Measurements from ENCODE around the gene TSPAN18.

The TSPAN18 gene

GRCh38 chr11:44887636-44888035 is 160.9 kb downstream of the TSPAN18 start:
- no peak for DNase-seq (ENCODE audit: low read depth in 2 of 2)

DNA sequence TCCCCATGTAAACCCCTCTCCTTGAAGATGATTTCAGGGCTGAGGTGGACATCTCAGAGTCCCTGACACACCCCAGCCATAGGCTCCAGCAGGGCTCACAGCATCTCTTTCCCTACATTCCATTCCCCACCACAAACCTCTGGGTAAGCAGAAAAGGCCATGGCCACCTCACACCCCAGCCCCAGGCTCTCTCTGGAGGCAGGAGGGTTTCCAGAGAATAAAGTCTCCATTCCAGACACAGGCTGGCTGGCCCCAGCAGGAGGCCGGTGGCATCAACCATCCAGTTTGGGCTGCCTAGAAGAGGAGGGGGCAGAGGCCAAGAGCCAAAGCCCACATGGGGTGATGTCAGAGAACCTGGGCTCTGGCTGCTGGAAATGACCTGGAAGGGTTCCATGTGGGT is 162.5 kb downstream of the TSPAN18 start:
- DNase-seq (ENCODE audit: low read depth in 2 of 2): no peak

- no peak for DNase-seq (ENCODE audit: low read depth in 2 of 2)
Measured at GRCh38 chr11:44892843-44893242, 166.1 kb downstream of the TSPAN18 start.

DNA sequence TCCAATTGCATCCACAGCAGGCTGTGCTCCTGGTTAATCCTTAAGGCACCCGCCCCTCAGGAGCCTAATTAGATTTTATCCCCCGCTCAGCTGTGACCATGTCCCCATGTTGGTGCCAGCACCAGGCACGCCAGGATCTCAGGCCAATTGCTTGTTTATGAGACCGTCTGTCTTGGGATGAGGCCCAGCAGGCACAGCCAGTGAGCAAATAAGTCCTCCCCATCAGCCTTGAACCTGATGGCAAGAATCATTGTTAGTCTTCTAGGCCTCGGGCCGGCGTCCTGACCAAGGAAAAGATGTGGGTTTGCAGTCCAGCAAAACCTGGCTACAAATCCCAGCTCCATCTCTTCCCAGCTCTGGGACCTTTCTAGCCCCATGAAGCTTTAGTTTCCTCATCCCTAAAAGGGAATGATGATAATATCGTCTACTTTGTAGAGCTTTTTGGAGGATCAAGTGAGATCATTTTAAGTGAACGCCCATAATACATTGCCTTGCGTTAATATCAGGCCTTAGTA is 166.6 kb downstream of the TSPAN18 start:
- DNase-seq (ENCODE audit: low read depth in 2 of 2): no peak

GRCh38 chr11:44893846-44894617 is 167.3 kb downstream of the TSPAN18 start:
- DNase-seq (ENCODE audit: low read depth in 2 of 2): peak; percentile 20 to 30

- no peak for DNase-seq (ENCODE audit: low read depth in 2 of 2)
Measured at GRCh38 chr11:44899959-44900358, 173.2 kb downstream of the TSPAN18 start.

DNA sequence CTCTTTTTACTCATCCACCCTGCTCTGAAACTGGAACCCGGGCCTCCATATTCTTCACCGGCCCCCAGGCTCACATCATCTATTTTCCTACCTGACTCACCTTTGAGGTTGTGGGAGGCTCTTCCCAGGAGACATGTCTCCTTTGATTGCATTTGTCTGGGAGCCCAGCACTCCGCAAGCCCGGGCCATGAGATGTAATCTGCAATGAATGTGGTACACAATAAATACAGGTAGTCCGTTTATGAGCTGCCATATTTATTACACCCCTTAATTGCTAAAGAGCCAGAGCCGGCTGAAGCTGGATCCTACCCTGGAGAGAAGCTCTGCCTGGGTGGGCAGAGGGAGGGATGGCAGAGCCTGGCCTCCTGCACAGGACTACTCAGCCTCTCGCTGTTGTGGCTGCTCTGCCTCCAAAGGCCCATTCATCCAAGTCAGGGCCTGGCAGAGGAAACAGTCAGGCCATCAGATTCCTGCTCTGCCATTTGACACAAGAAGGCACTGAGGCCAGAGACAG is 174.4 kb downstream of the TSPAN18 start:
- DNase-seq (ENCODE audit: low read depth in 2 of 2): no peak

- DNase-seq (ENCODE audit: low read depth in 2 of 2): no peak
Measured at GRCh38 chr11:44901786-44902185, 175.0 kb downstream of the TSPAN18 start.

- no peak for DNase-seq (ENCODE audit: low read depth in 2 of 2)
Measured at GRCh38 chr11:44903035-44903434, 176.3 kb downstream of the TSPAN18 start.

- DNase-seq (ENCODE audit: low read depth in 2 of 2): no peak
Measured at GRCh38 chr11:44903518-44903917, 176.8 kb downstream of the TSPAN18 start.

- no peak for DNase-seq (ENCODE audit: low read depth in 2 of 2)
Measured at GRCh38 chr11:44904261-44905020, 177.7 kb downstream of the TSPAN18 start.

DNA sequence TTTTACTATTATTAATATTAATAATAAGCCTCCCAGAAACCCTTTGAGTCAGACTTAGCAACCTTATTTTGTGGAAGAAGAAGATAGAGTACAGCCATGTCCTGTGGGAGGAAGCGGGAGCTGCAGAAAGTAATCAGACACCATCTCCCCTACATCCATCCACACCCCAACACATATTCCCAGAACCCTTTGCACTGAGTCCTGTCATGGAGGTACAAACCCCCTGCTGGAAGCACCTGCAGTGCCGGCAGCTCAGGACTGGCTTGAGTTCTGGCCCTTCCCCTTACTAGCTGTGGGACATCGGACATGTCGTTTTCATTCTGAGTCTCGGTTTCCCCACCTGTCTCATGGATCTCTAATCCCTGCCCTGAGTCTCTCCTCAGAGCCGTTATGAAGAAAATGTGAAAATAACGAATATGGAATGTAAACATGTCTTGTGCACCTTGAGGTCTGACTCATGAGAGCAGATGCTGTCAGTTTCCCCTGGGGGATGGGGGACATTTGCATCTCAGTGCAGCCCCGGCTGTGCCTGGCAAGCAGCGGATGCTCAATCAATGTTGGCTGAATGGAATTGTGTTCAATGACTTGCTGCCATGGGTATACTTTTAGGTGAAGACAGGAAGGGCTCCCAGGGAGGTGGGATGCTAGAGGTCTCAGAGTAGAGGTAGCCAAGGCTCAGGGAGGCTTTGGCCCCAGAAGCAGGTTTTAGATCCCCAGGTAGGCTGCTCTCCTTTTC is 178.5 kb downstream of the TSPAN18 start:
- no peak for DNase-seq (ENCODE audit: low read depth in 2 of 2)

DNA sequence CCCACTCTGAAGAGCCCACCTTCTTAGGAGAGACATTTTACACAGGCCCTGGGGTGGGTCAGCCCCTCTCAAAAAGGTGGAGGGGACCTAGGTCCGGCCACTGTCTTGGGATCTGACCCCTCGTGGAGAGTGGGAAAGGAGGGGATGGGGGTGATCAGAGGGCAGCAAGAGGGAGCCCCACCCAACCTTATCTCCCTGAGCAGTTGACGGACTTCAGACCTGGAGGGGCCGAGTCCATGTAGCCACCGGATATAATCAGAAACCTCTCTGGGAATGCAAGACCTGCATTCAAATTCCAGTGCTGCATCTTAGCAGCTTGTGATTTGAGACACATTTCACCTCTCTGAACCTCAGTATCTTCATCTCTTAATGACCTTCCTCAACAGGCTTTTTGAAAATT is 179.9 kb downstream of the TSPAN18 start:
- no peak for DNase-seq (ENCODE audit: low read depth in 2 of 2)

GRCh38 chr11:44909557-44909956 is 182.8 kb downstream of the TSPAN18 start:
- DNase-seq (ENCODE audit: low read depth in 2 of 2): no peak

- DNase-seq (ENCODE audit: low read depth in 2 of 2): no peak
Measured at GRCh38 chr11:44910591-44910990, 183.8 kb downstream of the TSPAN18 start.

- DNase-seq (ENCODE audit: low read depth in 2 of 2): peak; percentile 65 to 83
Measured at GRCh38 chr11:44911029-44911814, 184.5 kb downstream of the TSPAN18 start.

DNA sequence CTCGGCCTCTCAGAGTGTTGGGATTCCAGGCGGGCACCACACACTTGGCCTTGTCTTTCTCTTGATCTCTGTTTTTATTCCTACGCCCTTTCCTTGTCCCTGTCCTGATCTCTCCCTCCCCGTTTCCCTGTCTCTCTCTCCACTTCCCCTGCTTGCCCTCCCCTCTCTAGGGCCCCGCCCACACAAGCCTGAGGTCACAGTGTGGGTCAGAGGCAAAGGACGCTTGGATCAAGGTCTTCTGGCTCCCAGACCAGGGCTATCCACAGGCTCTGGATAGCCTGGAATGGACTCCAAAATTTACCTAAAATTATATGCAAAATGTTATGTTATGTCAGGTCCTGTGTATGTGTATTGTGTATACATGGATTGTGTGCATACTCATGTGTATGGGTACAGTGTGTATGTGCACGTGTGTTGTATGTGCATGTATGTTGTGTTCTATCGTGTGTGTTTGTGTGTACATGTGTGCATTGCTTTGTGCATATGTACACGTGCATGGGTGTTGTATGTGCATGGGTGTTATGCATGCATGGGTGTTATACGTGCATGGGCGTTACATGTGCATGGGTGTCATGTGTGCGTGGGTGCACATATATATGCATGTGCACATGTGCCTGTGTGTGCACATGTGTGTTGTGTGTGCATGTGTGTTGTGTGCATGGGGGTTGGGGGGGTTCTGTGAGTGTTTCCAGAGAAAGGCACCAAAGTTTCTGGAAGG is 185.7 kb downstream of the TSPAN18 start:
- DNase-seq (ENCODE audit: low read depth in 2 of 2): no peak

GRCh38 chr11:44913502-44913901 is 186.7 kb downstream of the TSPAN18 start:
- no peak for DNase-seq (ENCODE audit: low read depth in 2 of 2)

- no peak for DNase-seq (ENCODE audit: low read depth in 2 of 2)
Measured at GRCh38 chr11:44914105-44914504, 187.3 kb downstream of the TSPAN18 start.

DNA sequence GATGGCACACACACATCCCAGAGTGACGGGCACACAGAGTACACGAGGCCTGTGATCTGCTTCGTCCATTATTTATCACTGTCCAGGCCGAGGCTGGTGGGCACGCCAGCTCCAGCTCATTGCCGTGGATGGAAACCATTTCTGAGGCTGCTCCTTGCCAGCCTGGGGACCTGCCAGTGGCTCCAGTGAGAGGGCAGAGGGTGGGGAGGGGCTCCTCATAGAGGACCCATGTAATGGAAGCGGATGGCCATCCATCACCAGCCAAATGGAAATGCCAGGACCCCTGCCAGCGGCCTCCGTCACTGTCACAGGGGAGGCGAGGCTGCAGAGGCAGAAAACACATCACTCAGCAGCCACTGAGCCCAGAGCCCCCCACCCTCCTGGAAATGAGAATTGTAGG is 188.2 kb downstream of the TSPAN18 start:
- DNase-seq (ENCODE audit: low read depth in 2 of 2): no peak

DNA sequence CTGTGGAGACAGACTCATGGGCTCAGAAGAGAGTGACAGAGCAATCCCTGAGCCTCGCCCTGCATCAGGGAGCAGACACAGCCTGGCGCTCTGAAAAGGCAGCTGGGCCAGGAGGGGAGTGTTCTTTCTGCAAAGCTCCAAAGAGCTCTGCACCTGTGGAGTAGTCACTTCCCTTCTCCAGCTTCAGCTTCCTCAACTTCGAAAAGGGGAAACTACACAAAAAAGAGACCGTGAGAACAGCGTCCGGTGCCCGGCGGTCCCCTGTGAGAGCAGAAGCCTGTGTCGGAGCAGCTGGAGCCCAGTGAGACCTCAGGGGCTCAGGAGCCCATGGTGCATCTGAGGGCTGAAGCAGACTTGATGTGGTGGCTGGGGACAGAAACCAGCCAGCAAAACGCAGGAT is 188.9 kb downstream of the TSPAN18 start:
- no peak for DNase-seq (ENCODE audit: low read depth in 2 of 2)
